Inflammatory macrophage treated with lipopolysaccharide for 4 hours (primary cell): ENCODE results near the gene CYP2E1.
"Not testable (repeated sequence)": the region's sequence is repeated elsewhere in the genome, so short reads cannot be mapped to it uniquely, and the experiment has no call there.

Experiments
- DNase-seq: peaks from one replicate; pipeline ENCODE4 v3.0.0-alpha.2; 2020

The CYP2E1 gene

DNA sequence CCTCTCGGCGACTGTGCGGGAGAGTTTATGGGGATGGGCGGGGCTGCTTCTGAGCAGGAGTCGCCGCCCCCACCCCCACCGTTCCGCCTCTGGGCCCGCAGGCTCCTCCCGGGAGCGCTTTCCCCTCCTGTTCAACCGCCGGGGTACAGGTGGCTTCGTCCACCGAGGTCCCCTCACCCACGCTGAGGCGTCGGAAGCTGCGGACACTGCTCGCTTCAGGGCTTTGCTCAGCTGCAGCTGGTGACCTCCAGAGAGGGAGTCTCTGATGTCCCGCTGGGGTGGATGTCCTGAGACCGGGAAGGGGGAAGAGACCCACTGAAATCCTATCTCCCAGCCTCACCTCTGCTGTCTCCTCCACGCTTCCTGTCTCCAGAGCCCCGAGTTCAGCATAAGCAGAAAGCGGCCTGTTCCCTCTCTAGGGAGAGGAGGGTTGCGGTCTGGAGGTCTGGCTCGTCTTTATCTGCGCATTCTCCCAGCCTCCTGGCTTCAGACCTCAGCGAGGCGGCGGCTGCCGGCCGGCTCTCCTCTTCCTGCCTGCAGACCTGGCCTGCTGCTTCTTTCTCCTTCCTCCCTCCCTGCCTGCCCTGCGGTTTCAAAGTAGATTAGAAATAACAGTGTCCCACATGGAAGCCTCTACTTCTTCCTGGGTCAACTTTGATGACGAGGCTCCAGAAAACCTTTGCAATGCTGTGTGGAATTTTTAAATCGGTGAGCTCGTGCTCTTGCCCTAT is 1.8 kb downstream of the CYP2E1 start:
- DNase-seq: no peak

DNA sequence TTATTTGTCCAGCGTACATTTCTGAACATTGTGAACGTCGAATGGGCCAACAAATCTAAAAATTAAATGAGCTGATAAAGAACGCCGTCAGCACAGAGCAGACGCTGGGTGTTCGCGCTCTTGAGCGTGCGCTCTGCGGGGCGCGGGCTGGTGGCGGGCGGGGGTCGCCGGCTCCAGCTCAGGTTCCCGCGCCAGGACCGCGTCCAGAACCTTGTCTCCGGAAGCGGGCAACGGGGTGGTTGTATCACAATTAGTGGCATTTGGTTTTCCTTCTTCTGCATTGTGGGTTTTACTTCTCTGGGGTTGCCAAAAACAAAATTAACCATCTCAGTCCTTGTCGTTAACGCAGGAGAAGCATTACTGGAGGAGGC is 2.4 kb downstream of the CYP2E1 start:
- no peak for DNase-seq

DNA sequence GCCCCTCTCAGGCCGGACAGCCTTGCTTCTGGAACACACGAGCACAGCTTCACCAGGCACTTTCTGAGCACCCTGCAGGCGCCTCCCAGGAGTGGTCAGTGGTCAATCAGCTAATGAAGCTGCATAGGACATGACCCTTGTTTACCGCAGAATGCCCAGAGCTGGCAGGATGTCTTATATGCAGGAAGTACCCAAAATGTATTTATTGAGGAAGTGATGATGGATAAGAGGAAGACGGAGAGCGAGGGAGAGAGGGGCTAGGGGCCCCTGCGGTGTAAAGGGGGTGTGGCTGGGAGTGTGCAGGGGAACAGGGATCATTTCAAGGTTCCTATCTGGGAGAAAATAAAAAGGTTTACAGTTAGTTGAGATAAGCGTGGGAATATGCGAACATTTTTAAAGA is 3.3 kb downstream of the CYP2E1 start:
- DNase-seq: no peak

DNA sequence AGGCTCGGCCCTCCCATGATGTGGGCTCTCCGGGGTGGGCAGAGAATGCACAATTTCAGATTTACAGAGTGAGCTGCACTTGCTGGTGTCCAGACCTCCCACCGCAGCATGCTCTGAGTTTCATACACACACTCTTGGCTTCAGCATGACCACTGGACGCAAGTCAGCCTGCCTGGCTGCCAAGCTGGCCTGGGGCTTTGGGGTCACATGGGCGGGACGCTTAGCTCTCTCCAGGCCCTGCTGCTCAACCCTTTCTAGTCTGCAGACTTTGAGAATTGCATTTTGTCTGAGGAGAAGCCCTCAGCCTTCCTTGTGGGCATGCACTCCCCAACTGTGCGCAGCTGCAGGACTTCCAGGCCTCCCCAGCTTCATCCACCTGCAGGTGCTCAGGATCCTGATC is 5.7 kb downstream of the CYP2E1 start:
- DNase-seq: no peak

DNA sequence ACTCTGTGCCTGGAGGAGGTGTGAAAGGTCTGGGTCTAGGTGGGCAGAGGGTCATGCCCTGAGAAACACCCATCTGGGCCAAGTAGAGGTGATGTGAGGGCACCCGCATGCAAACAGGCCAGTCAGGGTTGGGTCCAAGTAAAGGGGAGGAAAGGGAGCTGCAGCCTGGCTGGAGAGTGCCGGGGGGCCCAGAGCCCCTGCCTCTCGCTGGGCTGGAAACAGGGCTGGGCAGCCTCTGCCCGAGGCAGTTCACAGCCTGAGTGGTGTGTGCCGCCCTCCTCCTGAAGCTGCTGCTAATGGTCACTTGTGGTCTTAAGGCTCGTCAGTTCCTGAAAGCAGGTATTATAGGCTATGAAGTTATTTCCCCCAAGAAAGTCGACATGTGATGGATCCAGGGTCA is 7.3 kb downstream of the CYP2E1 start:
- DNase-seq: no peak

DNA sequence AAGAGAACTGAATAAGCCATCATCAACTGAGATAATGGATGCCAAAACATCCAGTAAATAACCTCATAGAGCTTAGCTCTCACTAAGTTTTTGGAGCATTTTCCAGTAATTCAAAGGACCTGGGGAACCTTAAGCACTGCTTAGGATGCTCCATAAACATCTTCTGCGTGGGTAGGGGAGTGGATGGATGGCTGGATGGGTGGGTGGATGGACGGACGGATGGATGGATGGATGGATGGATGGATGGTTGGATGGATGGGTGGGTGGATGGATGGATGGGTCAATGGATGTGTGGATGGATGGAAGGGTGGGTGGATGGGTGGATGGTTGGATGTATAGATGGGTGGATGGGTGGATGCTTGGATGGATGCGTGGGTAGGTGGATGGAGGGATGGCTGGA is 9.0 kb downstream of the CYP2E1 start:
- DNase-seq: no peak

DNA sequence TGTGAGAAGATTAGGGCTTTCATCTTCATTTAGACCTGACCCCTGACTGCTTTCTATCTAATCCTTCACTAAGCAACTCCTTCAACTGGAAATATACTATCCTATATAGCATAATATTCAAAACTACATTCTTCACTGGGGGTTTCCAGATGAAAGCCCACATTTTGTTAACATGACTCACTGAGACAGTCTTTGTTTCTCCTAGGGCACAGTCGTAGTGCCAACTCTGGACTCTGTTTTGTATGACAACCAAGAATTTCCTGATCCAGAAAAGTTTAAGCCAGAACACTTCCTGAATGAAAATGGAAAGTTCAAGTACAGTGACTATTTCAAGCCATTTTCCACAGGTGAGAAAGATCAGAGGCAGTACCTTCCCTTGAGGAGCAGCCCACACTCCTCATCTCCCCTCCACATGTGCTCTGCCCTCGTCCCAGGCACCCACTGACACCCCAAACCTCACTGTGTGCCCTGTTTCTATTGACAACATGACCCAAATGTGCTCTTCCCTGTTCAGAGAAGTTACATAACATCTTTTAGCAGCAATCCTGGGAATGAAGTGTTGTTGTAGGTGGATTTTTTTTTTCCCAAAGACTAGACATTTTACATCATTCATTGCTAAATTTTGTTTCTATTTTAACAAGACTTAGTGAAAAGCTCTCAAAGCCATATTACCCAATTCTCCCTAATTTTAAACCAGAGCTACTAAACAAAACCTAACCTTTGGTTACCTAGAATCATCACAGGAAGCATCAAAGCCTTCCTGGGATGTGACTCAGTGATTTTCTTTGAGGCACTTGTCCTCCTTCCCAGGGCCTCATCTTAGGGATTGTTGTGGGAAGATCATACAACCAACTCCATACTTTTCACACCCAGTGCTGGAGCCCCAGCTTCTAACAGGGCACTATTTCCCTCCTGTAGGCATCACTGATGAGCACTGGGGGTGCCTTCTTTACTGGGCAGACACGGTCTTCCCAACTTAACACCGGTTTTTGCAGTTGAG is 10.7 kb downstream of the CYP2E1 start:
- no peak for DNase-seq

DNA sequence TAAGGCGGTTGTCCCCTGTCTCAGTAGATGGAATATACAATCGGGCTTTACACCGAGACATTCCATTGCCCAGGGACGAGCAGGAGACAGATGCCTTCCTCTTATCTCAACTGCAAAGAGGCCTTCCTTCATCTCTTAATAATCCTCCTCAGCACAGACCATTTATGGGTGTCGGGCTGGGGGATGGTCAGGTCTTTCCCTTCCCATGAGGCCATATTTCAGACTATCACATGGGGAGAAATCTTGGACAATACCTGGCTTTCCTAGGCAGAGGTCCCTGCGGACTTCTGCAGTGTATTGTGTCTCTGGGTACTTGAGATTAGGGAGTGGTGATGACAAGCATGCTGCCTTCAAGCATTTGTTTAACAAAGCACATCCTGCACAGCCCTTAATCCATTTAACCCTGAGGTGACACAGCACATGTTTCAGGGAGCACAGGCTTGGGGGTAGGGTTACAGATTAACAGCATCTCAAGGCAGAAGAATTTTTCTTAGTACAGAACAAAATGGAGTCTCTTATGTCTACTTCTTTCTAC is 14.3 kb downstream of the CYP2E1 start:
- not testable (repeated sequence) for DNase-seq

DNA sequence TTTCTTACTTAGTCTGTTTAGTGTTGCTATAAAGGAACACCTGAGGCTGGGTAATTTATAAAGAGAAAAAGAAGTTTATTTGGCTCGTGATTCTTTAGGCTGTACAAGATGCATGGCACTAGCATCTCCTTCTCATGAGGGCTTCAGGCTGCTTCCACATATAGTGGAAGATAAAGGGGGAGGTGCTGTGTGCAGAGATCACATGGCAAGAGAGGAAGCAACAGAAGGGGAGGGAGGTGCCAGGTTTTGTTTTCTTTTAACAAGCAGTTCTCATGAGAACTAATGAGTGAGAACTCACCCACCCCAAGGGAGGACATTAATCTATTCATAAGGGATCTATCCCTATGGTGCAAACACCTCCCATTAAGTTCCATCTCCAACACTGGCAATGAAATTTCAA is 17.3 kb downstream of the CYP2E1 start:
- DNase-seq: no peak

DNA sequence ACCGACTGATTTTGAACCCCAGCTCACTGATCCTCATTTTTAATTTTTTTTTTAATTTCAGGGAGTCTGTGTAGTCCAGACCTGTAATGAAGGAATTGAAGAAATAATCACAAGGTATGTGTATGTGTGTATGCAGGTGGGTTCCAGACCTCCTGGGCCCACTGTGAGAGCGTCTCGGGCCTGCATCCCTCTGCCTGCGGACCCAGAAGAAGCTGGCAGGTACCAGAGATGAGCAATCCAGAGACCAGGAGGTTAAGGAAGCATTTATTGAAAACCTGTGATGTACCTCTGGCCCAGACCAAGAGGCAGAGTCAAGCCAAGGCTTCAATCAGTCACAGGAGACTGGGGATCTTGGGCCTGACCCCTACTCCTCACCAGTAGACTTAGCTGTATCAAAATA is 27.4 kb downstream of the CYP2E1 start:
- DNase-seq: no peak

DNA sequence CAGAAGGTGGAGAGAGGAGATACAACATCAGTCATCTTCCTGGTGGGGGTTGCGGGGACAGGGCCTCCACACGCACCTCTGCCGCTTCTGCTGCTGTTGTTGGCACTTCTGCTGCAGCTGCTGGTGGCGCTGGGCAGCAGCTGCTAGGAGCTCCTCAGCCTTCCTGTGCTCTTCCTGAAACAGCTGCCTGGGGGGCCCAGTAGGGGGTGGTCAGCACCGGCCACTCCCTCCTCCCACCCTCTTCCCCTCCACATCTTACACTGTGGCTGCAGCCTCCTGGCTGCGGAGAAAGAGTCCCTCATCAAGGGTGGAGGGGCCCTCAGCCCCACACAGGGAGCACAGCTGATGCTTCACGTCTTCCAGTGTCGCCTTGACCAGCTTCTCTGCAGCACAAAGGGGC is 28.4 kb downstream of the CYP2E1 start:
- DNase-seq: no peak

DNA sequence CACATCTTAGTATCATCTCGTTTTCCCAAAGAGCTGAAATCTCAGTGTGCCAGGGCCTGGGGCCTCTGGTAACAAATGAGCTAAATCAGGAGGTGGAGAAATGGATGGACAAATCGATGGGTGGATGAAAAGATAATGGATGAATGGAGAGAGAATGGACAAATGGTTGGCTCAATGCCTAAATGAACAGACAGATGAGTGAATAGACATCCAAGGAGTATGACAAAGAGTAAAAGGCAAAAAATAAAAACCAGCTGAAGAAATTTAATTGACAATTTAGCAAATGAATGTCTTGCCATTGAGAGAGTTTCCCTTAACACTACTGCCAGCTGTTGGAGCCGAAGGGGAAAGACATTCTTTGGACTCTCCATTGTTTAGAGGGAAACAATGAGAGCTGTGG is 30.2 kb downstream of the CYP2E1 start:
- DNase-seq: no peak

DNA sequence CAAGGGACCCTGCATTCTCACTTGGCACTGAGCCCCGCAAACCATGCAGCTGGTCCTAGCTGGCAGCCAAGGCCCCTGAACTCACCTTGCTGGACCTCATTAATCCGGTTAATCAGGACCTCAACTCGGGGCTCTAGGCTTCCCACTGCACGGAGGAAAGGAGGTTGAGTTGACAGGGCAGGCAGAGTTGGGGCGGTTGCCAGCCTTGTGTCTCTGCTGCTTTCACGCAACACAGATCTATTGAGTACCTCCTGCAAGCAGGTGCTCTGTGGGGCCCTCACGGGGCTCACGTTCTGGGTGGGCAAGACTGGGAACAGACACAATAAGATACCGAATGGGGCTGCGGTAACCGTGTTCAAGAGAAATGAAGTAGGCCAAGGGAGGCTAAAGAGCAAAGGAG is 32.1 kb downstream of the CYP2E1 start:
- no peak for DNase-seq

DNA sequence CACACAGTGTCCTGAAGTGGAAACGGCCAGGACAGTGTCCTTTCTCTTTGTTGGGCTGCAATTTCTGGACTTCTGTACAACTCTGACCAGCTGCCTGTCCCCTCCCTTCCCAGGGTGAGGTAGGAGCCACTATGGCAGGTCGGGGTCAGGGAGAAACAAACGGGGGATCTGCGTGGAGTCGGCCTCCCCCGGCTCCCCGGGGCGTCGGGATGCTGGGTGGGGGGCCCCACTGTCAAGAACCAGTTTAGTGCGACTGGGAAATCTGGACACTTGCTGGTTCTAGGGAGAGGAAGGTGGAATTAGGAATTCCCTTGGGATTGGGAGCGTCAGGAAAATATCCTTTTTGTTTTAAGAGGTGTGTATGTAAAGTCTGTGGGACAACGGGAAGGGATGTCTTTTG is 37.7 kb downstream of the CYP2E1 start:
- no peak for DNase-seq

DNA sequence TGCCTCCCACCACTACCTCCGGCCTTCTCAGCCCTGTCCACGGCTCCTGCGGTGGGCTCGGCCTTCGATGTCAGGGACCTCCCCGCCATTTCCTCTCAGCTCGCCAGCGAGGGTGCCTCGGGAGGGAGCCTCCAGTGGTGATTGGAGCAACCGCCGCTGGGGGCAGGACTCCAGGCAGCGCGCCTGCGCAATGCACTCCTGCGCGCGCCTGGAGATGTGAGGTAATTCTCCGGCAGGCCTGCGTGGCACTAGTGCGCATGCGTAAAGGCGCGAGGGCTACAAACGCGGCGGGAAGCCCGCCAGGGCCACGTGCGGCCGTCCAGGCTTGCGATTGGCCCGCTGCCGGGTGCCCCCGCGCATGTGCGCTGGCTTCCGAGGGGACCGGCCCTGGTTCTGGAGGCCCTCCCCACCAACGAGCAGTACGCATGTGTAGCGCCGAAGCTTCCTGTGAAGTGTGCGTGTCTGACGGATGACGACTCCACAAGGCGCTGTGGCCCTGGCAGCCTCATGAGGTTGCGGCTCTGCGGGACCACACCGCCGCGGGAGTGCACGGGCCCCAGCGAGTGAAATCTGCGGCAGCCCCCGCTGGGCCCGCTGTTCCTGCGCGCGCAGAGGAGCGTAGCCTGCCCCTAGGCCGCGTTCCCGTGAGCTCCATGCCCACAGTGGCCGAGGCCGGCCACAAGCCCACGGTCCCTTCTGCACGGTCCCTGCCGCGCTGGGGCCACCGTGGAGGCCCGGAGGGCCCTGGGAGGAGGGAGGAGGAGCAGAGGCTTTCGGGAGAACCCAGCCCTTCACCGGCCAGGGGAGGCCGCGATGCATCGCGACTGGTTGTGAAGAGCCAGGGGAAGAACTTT is 38.5 kb downstream of the CYP2E1 start, which contains the start of gene SYCE1:
SYCE1 (minus strand) TSS at position 143 of the 854 bp plus-strand sequence; CDS start at position 89, 54 bp downstream.
- no peak for DNase-seq

DNA sequence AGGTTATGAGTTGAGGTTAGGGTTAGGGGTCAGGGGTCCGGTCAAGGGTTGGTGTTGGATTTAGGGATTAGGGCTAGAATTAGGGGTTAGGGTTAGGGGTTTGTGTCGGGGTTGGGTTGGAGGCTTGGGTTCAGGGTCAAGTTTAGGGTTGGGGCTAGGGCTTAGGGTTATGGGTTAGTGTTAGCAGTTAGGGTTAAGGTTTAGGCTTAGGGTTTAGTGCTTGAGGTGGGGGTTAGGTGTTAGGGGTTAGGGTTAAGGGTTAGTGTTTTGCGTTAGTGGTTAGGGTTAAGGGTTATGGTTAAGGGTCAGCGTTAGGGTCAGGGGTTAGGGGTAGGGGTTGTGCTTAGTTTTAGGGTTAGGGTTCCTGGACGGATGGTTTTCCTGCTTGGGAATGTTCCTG is 40.0 kb downstream of the CYP2E1 start:
- DNase-seq: no peak

DNA sequence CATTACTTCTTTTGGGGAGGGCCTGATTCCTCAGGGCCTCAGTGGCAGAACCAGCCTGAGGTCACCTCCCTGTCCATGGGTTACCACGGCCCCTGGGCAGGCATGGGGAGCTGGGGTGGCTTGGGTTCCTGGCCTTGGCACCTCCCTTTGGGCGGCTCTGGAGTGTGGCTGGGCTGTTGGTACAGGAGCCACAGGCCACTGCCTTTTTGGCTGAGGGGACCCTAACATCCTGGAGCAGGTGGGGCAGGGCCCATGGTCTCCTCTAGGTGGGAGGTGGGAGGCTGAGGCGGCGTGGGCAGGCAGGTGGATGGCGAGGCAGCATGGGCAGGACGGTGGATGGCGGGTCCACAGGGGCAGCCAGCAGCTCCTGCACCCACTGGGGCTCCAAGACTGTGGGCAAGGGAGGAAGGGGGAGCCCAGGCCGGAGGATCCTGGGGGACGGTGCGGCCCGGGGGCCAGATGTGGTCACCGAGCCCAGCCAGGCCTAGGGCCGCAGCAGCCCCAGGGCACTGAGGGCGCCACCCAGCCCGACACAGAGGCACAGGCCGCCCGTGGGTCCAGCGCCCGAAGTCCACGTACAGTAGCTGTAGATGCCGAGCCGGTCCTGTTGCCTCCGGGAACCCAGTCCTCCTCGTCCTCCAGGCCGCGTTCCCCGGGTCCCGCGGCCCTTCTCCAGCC is 40.6 kb downstream of the CYP2E1 start:
- no peak for DNase-seq

DNA sequence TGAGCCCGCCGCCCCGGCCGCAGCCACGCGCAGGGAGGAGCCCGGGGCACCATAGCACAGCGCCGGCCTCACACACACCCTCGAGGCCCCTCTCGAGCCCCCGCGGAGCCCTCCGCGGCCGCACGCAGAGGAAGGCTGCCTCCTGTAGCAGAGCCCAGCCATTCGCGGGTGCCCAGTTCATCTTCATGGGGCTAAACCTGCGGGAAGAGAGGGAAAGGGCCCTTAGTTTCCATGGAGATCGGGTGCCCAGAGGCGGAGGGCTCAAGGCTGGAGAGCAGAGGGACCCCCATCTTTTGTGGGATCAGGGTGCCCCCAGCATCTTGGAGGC is 41.1 kb downstream of the CYP2E1 start:
- no peak for DNase-seq

DNA sequence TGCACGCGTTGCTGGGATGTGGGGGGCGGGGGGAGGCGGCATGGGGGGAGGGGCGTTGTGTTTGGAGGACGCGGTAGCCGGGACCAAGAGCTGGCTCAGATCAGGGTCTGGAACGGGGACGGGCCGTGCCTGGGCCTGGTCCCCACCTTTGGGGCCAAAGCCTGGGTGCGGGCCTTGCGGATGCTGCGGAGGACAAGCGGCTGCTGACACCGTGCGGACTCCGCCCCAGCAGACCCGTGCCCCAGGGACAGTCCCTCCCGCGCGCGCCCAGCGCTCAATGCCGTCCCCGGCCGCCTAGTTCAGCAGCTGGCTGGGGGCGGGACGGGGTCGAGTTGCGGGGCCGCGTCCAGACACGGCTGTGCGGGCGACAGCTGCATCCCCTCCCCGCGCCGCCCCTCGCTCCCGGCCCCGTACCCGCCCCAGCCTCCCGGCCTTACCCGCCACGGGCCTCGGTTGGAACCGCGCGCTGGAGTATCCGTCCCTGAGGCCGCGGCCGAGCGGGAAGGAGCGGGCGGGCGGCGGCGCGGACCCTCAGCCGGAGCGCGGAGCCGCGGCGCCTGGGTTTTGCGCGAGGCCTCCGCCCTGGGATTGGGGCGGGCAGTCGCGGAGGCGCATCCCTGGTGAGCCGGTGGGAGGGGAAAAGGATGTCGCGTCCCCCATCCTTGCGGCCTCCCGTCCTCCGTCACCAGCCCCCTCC is 41.8 kb downstream of the CYP2E1 start:
- DNase-seq: not testable (repeated sequence)

DNA sequence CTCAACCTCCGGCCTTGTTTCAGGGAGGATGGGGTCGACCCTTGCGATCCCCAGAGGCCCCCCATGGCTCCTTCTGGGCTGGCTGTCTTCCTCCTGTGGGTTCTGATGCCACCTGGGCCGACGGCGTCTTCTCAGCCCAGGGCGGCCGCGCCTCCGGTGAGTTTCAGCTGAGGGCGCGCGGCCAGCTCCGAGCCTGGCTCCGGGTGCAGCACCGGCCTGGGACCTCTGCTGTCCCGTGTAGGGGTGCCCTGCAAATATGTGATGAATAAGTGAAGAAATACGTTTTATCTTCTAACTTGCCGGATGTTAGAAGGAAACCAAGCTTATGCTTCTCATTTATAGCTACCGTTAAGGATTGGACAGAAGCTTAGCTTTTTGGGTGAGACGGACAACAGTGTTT is 42.6 kb downstream of the CYP2E1 start:
- not testable (repeated sequence) for DNase-seq

DNA sequence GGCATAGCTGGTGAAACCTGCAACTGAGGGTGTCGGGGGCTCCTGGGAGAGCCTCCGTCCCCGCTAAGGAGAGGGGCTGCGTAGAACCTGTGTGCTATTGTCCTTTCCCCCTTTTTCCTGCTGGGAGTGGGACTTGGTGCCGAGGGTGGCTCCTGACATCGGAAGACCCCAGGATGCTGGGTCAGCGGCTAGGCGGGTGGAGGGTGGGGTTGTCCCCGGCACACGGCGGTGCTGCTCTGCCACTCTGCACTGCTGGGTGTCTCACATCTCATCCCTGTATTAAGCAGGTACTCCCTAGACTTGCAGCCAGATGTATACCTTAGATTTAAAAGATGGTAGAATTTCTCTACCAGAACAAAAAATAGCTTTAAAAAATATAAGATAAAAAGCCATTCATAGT is 44.9 kb downstream of the CYP2E1 start:
- DNase-seq: not testable (repeated sequence)

DNA sequence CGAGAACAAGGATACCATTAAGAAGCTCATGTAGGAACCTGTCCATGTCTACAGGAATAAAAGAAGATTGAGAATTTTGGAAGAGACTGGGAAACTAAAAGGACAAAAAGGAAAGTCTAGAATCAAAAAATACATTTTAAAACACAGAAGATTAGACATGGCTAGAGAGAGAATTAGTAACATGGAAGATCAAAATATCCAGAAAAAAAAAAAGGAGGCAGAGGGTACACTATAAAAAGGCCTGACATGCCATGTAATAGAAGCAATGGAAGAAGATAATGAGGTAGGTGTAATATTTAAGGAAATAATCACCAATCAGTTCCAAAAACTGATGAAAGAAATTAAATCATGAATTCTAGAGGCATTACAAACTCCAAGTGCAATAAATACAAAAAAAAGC is 46.3 kb downstream of the CYP2E1 start:
- not testable (repeated sequence) for DNase-seq
